ENCODE results near the gene ADGRD1.

Gene ADGRD1

DNA sequence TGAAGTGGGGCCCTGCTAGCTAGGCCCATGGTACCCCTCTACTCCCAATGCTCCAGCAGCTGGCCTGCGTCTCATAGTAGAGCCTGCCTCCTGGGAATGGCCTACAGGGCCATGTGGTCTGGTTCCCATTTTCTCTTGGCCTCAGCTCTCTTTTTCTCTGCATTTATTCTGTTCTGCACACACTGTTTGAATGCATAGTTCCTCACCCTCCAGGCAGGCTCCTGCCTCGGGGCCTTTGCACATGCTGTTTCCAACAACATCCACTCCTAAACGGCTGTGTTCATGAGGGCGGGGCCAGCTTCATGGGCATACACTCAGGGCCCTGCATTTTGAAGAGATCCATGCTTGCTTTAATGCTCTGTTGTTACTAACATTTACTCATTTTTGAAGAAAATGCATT is 204.0 kb downstream of the ADGRD1 start:
- no peak for DNase-seq (ENCODE audit: extremely low read depth, low read depth)
- TF ChIP-seq, protein P1, sequence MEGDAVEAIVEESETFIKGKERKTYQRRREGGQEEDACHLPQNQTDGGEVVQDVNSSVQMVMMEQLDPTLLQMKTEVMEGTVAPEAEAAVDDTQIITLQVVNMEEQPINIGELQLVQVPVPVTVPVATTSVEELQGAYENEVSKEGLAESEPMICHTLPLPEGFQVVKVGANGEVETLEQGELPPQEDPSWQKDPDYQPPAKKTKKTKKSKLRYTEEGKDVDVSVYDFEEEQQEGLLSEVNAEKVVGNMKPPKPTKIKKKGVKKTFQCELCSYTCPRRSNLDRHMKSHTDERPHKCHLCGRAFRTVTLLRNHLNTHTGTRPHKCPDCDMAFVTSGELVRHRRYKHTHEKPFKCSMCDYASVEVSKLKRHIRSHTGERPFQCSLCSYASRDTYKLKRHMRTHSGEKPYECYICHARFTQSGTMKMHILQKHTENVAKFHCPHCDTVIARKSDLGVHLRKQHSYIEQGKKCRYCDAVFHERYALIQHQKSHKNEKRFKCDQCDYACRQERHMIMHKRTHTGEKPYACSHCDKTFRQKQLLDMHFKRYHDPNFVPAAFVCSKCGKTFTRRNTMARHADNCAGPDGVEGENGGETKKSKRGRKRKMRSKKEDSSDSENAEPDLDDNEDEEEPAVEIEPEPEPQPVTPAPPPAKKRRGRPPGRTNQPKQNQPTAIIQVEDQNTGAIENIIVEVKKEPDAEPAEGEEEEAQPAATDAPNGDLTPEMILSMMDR (IDR thresholded peaks at IDR 0.05; ENCODE audit: low read depth, low read length): no peak

DNA sequence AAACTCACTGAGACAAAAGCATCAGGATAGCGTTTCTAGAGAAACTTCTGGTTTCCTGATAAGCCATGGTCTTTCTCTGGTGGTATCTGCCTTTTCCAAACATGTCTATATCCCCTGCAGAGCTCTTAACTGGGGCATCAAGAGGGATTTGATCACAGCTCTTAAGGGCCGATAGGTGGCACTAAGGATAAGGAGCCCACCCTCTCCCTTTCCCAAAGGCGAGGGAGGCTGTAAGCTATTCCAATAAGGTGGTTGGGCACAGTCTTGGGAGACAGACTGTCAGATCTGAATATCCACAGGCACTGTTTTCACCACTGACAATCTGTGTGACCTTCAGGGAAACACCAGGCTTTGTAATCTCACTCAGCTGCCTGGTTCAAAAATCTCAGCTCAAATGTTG is 206.0 kb downstream of the ADGRD1 start:
- TF ChIP-seq, protein P1 (IDR thresholded peaks at IDR 0.05; ENCODE audit: low read depth, low read length): no peak
- no peak for DNase-seq (ENCODE audit: extremely low read depth, low read depth)

DNA sequence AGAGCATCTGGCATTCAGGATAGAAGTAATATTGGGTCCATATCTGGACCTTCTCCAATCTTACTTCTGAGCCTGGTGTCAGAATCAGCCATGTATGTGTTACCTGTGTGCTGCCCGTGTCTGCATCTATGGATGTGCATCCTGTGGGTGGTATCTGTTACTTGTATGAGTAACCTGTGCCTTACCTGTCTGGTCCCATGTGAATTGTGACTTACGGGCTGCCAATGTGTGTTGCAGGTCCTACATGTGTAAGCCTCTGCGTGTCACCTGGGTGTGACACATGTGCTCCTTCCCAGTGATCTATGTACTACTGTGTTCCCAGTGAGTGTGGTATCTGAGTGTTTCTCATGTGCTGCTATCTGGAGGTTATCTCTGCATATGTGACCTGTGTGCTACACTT is 208.4 kb downstream of the ADGRD1 start:
- TF ChIP-seq, protein P1 (IDR thresholded peaks at IDR 0.05; ENCODE audit: low read depth, low read length): no peak
- no peak for DNase-seq (ENCODE audit: extremely low read depth, low read depth)

DNA sequence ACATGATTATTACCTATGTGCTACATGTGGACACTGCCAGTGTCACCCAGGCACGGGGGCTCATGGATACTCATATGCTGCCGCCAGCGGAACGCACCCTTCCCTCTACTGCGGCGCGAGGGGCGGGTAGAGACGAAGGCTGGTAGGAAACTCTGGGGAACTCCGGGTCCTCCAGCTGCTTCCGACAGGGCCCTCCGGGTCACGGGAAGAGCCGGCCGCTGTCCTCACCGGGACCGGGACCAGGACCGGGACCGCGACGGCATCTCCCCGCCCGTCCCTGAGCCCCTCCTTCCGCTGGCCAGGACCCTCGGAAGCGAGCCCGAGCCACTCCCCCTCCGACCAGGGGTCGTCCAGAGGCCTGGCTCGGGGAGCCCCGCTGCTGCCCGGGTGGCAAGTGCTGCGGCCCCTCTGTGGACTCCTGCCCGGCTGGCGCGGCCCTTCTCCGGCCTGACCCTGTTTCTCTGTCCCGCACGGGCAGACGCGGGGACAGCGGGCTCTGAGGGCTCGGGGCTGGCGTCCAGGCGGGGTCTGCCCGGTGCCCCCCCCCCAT is 209.6 kb downstream of the ADGRD1 start:
- TF ChIP-seq, protein P1 (IDR thresholded peaks at IDR 0.05; ENCODE audit: low read depth, low read length): no peak
- no peak for DNase-seq (ENCODE audit: extremely low read depth, low read depth)

DNA sequence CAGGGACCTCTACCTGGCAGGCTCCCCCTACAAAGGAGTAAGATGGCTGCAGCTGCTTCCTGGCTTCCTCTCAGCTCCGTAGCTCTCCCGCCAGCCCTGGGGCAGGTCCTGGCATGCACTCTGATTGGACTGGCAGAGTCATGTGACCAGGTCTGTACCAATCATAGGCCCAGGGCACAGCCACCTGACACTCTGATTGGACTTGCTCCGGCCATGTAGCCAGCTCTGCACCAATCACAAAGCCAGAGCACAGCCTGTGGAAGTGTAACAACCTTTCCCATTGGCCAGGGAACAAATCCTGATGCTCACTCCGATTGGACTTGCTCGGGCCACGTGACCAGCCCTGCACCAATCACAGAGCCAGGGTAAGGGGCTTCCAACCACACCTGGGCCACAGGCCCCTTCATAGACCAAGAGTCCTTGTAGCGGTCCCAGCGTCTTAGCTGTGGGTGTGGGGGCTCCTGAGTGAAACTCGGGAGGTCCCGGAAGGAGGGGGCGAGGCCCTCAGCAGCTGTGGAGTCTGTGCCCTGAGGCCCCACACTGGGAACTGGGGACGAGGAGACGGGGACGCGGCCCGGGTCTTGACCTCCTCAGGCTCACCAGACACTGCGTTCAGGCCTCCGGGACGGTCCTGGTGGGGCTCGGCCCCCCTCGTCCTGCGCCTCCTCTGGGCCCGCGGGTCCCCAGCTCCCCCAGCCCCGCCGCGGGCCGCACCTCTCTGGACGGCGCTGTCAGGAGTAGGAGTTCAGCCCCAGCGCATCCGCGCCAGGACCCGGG is 210.6 kb downstream of the ADGRD1 start:
- TF ChIP-seq, protein P1 (IDR thresholded peaks at IDR 0.05; ENCODE audit: low read depth, low read length): no peak
- DNase-seq (ENCODE audit: extremely low read depth, low read depth): no peak

DNA sequence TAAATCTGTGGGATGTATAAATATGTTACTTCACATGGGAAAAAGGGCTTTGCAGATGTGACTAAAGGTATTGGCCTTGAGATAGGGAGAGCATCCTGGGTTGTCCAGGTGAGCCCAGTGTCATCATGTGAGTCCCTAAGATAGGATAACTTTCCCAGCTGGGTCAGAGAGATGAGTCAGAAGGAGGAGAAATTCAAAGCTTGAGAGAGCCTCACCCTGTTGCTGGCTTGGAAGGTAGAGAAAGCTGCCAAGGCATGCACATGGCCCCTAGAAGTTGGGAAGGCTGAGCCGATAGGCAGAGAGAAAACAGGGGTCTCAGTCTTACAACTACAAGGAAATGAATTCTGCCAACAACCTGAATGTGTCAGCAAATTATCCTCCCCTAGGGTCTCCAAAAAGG is 213.0 kb downstream of the ADGRD1 start:
- DNase-seq (ENCODE audit: extremely low read depth, low read depth): no peak
- TF ChIP-seq, protein P1 (IDR thresholded peaks at IDR 0.05; ENCODE audit: low read depth, low read length): no peak

DNA sequence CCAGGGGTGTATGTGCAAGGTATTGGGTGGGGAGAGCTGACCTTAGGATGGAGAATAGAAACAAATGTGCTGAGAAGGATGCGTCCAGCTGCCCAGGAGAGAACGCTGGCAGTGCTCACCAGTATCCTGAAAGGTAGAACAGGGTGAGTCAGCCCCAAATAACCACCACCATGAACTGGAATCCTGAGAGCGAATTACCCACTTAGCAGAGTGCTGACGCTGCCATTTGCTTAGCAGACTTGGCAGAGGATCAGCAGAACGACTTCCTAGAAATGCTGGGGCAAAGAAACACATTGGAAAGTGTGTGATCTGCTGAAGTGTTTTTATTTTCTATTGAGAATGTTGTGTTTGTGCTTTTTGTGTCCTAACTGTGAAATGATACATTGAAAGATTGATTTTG is 213.6 kb downstream of the ADGRD1 start:
- no peak for DNase-seq (ENCODE audit: extremely low read depth, low read depth)
- TF ChIP-seq, protein P1 (IDR thresholded peaks at IDR 0.05; ENCODE audit: low read depth, low read length): no peak
